Panc1 (cell line): ENCODE data around the gene KIAA1671. TPM values are rescaled to one million over a fixed set of nuclear protein-coding genes. Genes with fewer than 3 reads are reported as not detected.

ENCODE experiments used
- ATAC-seq: fragments of 200-7000 bp; cut with Tn5 transposase; 2 replicates; pipeline ENCODE4 v1.9.1; 2020; ENCODE audit warnings: mild to moderate bottlenecking, moderate library complexity
- BruUV-seq: library from RNA; stranded (reverse); fragments of 400-500 nt; replicated peaks from 2 replicates; lab custom pipeline; 2021; lab: Mats Ljungman, UMichigan
- CTCF ChIA-PET: fragments of 300-600 bp; sonication (Branson Sonifier 250); formaldehyde crosslinking; loops from one replicate; lab custom pipeline; 2022; ENCODE audit warnings: antibody characterized with exemption; lab: Charles Lee
- POLR2A ChIA-PET: fragments of 300-600 bp; sonication (Branson Sonifier 250); formaldehyde crosslinking; loops from one replicate; lab custom pipeline; 2022; ENCODE audit warnings: antibody characterized with exemption; lab: Charles Lee
- DNase-seq: peaks from one replicate; pipeline ENCODE4 v3.0.0-alpha.2; 2010; ENCODE audit warnings: low read depth, low spot score
- H3K27ac ChIP-seq: 2 replicates; pipeline ENCODE4 v1.5.1; 2011; ENCODE audit warnings: mild to moderate bottlenecking, low read length, inconsistent platforms
- H3K27me3 ChIP-seq: fragments of 200-500 bp; sonication (Bioruptor generic); 2 replicates; pipeline ENCODE4 v1.6.0; 2014; ENCODE audit warnings: low read length, inconsistent platforms; ENCODE audit not compliant: control insufficient read depth, insufficient read depth
- H3K36me3 ChIP-seq: fragments of 200-500 bp; sonication (Bioruptor generic); 2 replicates; pipeline ENCODE4 v1.5.1; 2014; ENCODE audit warnings: inconsistent platforms, mild to moderate bottlenecking, low read length, moderate library complexity; ENCODE audit not compliant: control insufficient read depth, insufficient read depth
- H3K4me1 ChIP-seq: 2 replicates; pipeline ENCODE4 v1.5.1; 2011; ENCODE audit warnings: inconsistent platforms, mild to moderate bottlenecking, low read length, moderate library complexity; ENCODE audit not compliant: control insufficient read depth, insufficient read depth
- H3K4me3 ChIP-seq, 2 experiments: 2 replicates each; pipeline ENCODE4 v1.5.1; 2011 to 2012; ENCODE audit warnings: low read depth in 2 of 2, low read length in 2 of 2, mild to moderate bottlenecking in 2 of 2, inconsistent platforms in 1 of 2, moderate library complexity in 1 of 2
- H3K9me3 ChIP-seq: fragments of 200-500 bp; sonication (Bioruptor generic); 2 replicates; pipeline ENCODE4 v1.5.1; 2014; ENCODE audit warnings: low read depth, mild to moderate bottlenecking, inconsistent platforms, low read length, moderate library complexity; ENCODE audit not compliant: control insufficient read depth, insufficient read depth
- POLR2AphosphoS5 ChIP-seq: IDR thresholded peaks from 2 replicates; pipeline ENCODE4 v1.6.1; 2012; ENCODE audit warnings: mild to moderate bottlenecking, low read depth, low read length, moderate library complexity
- SIN3A ChIP-seq: IDR thresholded peaks from 2 replicates; pipeline ENCODE4 v1.6.1; 2012; ENCODE audit warnings: low read depth, mild to moderate bottlenecking, low read length, moderate library complexity, borderline replicate concordance; ENCODE audit not compliant: insufficient read depth
- TCF7L2 ChIP-seq: IDR thresholded peaks from 2 replicates; pipeline ENCODE4 v1.6.1; 2011; ENCODE audit warnings: mild to moderate bottlenecking, low read depth, low read length, inconsistent platforms
- in situ Hi-C: cut with HindIII; loops from 2 replicates; pipeline ENCODE4 v1.10.0; 2016; ENCODE audit warnings: low sequenced_read_pairs, low pct_unique_long_range_greater_than_20kb
- intact Hi-C: fragments of 100-400 bp; cut with micrococcal nuclease; formaldehyde crosslinking; loops from one replicate; pipeline ENCODE4 v1.10.0; 2022; ENCODE audit not compliant: unreplicated experiment
- total RNA-seq: library from RNA; stranded (reverse); gene quantifications from one replicate; pipeline ENCODE4 v1.2.1, GENCODE V29; 2021; ENCODE audit not compliant: unreplicated experiment
- TF ChIP-seq, protein P1 (sequence below): fragments of 450-650 bp; IDR thresholded peaks from 2 replicates; pipeline ENCODE4 v1.5.1; 2017; ENCODE audit warnings: mild to moderate bottlenecking
- TF ChIP-seq, protein P2 (sequence below), 2 experiments: IDR thresholded peaks; 2 replicates each; pipeline ENCODE4 v1.6.1; 2011 to 2012; ENCODE audit warnings: low read depth in 2 of 2, control low read depth in 1 of 2, low read length in 1 of 2, mild to moderate bottlenecking in 1 of 2, moderate library complexity in 1 of 2; ENCODE audit not compliant: insufficient read depth in 1 of 2

KIAA1671 gene
- total RNA-seq, 1 experiment from 2014 or later = 48.1 TPM

DNA sequence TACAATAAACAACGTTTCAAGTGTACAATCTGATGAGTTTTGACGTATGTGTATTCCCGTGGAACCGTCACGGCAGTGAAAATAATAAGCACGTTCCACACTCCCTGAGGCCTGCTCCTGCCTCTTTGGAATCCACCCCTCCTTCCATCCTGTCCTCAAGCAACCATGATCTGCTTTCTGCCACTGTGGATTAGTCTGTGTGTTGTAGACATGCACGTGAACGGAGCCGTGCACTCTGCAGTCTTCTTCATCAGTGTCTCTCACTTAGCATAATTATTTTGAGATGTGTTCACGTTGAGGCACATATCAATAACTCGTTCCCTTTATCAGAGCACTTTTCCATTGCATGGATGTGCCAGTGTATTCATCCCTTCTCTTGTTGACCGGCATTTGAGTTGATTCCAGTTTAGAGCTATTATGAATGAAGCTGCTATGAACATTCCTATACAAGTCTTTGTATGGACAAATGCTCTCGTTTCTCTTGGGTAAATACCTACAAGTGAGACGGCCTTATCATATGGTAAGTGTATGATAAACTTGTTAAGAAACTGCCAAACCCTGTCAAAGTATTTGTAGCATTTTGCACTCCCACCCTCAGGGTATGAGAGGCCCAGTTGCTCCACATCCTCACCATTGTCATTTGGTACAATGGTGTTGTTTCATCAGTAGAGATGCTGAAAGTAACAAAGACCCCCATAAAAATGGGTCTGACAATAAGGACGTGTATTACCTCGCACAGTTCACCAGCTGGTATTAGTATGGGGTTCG is 144.3 kb downstream of the KIAA1671 start:
- H3K4me3 ChIP-seq = no peak overlapping the region
- H3K27ac ChIP-seq = no peak overlapping the region
- H3K4me1 ChIP-seq = no peaks in the 10 kb centered on the region
- in situ Hi-C loops (no loop called here), intact Hi-C loops (no loop called here)
- CTCF ChIA-PET = no interaction called here
- H3K9me3 ChIP-seq = no peaks in the 10 kb centered on the region
- POLR2A ChIA-PET = no interaction called here
- ATAC-seq (no peak), DNase-seq (no peak)
- BruUV-seq = no TSS peak
- H3K36me3 ChIP-seq = no peaks in the 10 kb centered on the region
- no peaks in the 10 kb centered on the region for H3K27me3 ChIP-seq
- TF ChIP-seq SIN3A = no peak
- no peak for TF ChIP-seq TCF7L2
- TF ChIP-seq, protein P1, sequence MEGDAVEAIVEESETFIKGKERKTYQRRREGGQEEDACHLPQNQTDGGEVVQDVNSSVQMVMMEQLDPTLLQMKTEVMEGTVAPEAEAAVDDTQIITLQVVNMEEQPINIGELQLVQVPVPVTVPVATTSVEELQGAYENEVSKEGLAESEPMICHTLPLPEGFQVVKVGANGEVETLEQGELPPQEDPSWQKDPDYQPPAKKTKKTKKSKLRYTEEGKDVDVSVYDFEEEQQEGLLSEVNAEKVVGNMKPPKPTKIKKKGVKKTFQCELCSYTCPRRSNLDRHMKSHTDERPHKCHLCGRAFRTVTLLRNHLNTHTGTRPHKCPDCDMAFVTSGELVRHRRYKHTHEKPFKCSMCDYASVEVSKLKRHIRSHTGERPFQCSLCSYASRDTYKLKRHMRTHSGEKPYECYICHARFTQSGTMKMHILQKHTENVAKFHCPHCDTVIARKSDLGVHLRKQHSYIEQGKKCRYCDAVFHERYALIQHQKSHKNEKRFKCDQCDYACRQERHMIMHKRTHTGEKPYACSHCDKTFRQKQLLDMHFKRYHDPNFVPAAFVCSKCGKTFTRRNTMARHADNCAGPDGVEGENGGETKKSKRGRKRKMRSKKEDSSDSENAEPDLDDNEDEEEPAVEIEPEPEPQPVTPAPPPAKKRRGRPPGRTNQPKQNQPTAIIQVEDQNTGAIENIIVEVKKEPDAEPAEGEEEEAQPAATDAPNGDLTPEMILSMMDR = no peak
- TF ChIP-seq, protein P2, sequence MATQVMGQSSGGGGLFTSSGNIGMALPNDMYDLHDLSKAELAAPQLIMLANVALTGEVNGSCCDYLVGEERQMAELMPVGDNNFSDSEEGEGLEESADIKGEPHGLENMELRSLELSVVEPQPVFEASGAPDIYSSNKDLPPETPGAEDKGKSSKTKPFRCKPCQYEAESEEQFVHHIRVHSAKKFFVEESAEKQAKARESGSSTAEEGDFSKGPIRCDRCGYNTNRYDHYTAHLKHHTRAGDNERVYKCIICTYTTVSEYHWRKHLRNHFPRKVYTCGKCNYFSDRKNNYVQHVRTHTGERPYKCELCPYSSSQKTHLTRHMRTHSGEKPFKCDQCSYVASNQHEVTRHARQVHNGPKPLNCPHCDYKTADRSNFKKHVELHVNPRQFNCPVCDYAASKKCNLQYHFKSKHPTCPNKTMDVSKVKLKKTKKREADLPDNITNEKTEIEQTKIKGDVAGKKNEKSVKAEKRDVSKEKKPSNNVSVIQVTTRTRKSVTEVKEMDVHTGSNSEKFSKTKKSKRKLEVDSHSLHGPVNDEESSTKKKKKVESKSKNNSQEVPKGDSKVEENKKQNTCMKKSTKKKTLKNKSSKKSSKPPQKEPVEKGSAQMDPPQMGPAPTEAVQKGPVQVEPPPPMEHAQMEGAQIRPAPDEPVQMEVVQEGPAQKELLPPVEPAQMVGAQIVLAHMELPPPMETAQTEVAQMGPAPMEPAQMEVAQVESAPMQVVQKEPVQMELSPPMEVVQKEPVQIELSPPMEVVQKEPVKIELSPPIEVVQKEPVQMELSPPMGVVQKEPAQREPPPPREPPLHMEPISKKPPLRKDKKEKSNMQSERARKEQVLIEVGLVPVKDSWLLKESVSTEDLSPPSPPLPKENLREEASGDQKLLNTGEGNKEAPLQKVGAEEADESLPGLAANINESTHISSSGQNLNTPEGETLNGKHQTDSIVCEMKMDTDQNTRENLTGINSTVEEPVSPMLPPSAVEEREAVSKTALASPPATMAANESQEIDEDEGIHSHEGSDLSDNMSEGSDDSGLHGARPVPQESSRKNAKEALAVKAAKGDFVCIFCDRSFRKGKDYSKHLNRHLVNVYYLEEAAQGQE (IDR thresholded peaks at IDR 0.05; ENCODE audit: insufficient read depth in 1 of 2, low read depth in 2 of 2, low read length in 1 of 2) = no peak
- no peak for TF ChIP-seq POLR2AphosphoS5

DNA sequence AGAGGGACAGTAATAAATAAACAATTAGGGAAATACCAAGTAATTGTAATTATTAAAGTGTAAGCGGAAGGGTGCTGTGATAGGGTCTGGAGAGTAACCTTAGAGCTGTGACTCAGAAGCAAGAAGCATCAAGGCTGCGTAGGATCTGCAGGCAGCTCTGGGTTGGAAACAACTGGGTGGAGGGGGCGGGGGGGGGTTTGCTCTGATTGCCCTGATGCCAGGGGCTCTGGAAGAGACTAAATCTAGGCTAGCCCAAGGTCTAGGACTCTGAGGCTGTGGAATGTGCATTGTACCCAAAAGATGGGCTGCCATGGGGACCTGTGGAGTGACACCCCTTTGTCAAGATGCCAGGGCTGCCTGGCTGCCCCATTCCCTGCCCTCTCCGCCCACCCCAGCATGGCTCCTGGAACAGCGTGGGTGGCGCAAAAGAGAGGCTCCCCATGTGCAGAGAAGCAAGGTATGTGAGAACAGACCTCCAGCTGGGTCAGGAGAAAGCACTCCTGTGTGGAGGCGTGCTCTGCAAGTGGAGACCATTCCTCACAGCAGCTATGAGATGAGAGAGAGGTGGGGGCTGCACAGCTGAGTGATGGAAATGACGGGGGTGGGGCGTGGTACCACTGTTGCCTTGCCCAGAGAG is 146.0 kb downstream of the KIAA1671 start:
- Histone ChIP-seq H3K4me3 (no peak overlapping the region), H3K27ac (no peak overlapping the region), H3K4me1 (no peaks in the 10 kb centered on the region), H3K27me3 (no peaks in the 10 kb centered on the region), H3K36me3 (no peaks in the 10 kb centered on the region), H3K9me3 (no peaks in the 10 kb centered on the region)
- TF ChIP-seq TCF7L2 (no peak), SIN3A (no peak), POLR2AphosphoS5 (no peak)
- TF ChIP-seq, protein P2 (IDR thresholded peaks at IDR 0.05; ENCODE audit: insufficient read depth in 1 of 2, low read depth in 2 of 2, low read length in 1 of 2) = no peak
- TF ChIP-seq, protein P1 = no peak
- in situ Hi-C loops (no loop called here), intact Hi-C loops (no loop called here)
- ATAC-seq (no peak), DNase-seq (no peak)
- POLR2A ChIA-PET = interaction anchor here (0.6 kb wide), 1 partner anchor 12 kb away, joined by 3 read pairs; no protein-coding TSS in a partner anchor
- CTCF ChIA-PET = interaction anchor here (0.6 kb wide), 1 partner anchor 52 kb away, joined by 3 read pairs; no protein-coding TSS in a partner anchor
- no TSS peak for BruUV-seq
